IgD-negative memory B cell (primary cell): ENCODE data around the gene FER1L5. TPM values are rescaled to one million over a fixed set of nuclear protein-coding genes. Genes with fewer than 3 reads are reported as not detected.

Experiments used
- H3K27ac Mint-ChIP-seq, 3 donors: one replicate each; pipeline ENCODE4 v1.8.0; 2020 to 2022; ENCODE audit warnings: mild to moderate bottlenecking in 3 of 3, mixed read lengths in 3 of 3, moderate library complexity in 1 of 3
- H3K27me3 Mint-ChIP-seq: one replicate; pipeline ENCODE4 v1.8.0; 2021; ENCODE audit warnings: mixed read lengths
- H3K36me3 Mint-ChIP-seq: one replicate; pipeline ENCODE4 v1.8.0; 2020; ENCODE audit warnings: mild to moderate bottlenecking, mixed read lengths
- H3K4me1 Mint-ChIP-seq, 3 donors: one replicate each; pipeline ENCODE4 v1.8.0; 2020 to 2022; ENCODE audit warnings: mixed read lengths in 3 of 3, mild to moderate bottlenecking in 1 of 3
- H3K4me3 Mint-ChIP-seq, 4 donors: one replicate each; pipeline ENCODE4 v1.8.0; 2020 to 2022; ENCODE audit warnings: mild to moderate bottlenecking in 4 of 4, mixed read lengths in 4 of 4, moderate library complexity in 3 of 4
- H3K9me3 Mint-ChIP-seq, 3 donors: one replicate each; pipeline ENCODE4 v1.8.0; 2020 to 2021; ENCODE audit warnings: mixed read lengths in 3 of 3, mild to moderate bottlenecking in 1 of 3
- polyA plus RNA-seq: library from polyadenylated mRNA; unstranded; fragments of 300-500 nt; fragmentation: Illumina TruSeq; gene quantifications from one replicate; pipeline ENCODE4 v1.2.3, GENCODE V29; 2021

Gene FER1L5
- polyA plus RNA-seq, 1 donor from 2014 or later: not detected

DNA sequence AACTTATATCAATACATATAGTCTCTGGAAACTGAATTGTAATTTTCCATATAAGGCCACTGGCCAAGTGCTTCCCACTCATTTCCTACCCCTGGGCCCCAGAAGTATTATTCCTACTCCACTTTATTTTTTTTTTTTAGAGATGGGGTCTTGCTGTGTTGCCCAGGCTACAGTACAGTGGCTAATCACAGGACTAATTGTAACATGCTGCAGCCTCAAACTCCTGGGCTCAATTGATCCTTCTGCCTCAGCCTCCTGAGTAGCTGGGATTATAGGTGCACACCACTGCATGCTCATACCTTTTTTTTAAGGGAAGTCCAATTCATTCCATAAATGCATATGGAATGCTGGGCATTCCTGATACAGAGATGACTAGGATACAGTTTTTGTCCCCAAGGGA is 111.8 kb downstream of the FER1L5 start:
- peaks cover 0 to 4% (median 4%) of the 10 kb centered on the region in 3 donors for H3K4me1 Mint-ChIP-seq
- H3K27me3 Mint-ChIP-seq: peaks cover 2% of the 10 kb centered on the region
- H3K4me3 Mint-ChIP-seq: no peak overlapping the region
- peaks cover 4% of the 10 kb centered on the region for H3K36me3 Mint-ChIP-seq
- H3K27ac Mint-ChIP-seq: no peak overlapping the region
- no peaks in the 10 kb centered on the region for H3K9me3 Mint-ChIP-seq

Other genes starting within 250 kb of the FER1L5 start
- gene NEURL3, start 137.4 kb upstream of the FER1L5 start, polyA plus RNA-seq: not detected
- 62.3 TPM for gene ARID5A, start 106.0 kb upstream of the FER1L5 start, polyA plus RNA-seq
- gene KANSL3, start 4.5 kb upstream of the FER1L5 start, polyA plus RNA-seq: 17.3 TPM
- 19.1 TPM for gene LMAN2L, start 97.3 kb downstream of the FER1L5 start, polyA plus RNA-seq
- gene CNNM4, start 118.1 kb downstream of the FER1L5 start, polyA plus RNA-seq: 7.9 TPM
- 3.5 TPM for gene CNNM3, start 173.5 kb downstream of the FER1L5 start, polyA plus RNA-seq
- gene ANKRD23, start 201.3 kb downstream of the FER1L5 start, polyA plus RNA-seq: 1.3 TPM
- gene ANKRD39, start 215.3 kb downstream of the FER1L5 start, polyA plus RNA-seq: 16.3 TPM
- 0.58 TPM for gene SEMA4C, start 227.3 kb downstream of the FER1L5 start, polyA plus RNA-seq